Activated B cell treated with CpG ODN at 0.5 μM for 24 hours (primary cell): ENCODE results near the gene ZNF576. TPM values are rescaled to one million over a fixed set of nuclear protein-coding genes. Genes with fewer than 3 reads are reported as not detected.
A peak's percentile ranks its signal among the peaks of the same experiment; 100 is the strongest.

Source experiments
- ATAC-seq: fragments of 200-7000 bp; cut with Tn5 transposase; one replicate; pipeline ENCODE4 v1.10.0; 2021; ENCODE audit warnings: low read depth, mild to moderate bottlenecking, moderate library complexity
- CTCF ChIA-PET: fragments of 350-600 bp; sonication (Branson Sonifier 250); formaldehyde crosslinking; loops from one replicate; lab custom pipeline; 2021; ENCODE audit warnings: antibody characterized with exemption; lab: Charles Lee
- POLR2A ChIA-PET: fragments of 350-600 bp; sonication (Branson Sonifier 250); formaldehyde crosslinking; loops from one replicate; lab custom pipeline; 2021; ENCODE audit warnings: antibody characterized with exemption; lab: Charles Lee
- DNase-seq: peaks from one replicate; pipeline ENCODE4 v3.0.0; 2022
- H3K27ac Mint-ChIP-seq: one replicate; pipeline ENCODE4 v1.8.0; 2020; ENCODE audit warnings: mixed read lengths
- H3K27me3 Mint-ChIP-seq: one replicate; pipeline ENCODE4 v1.8.0; 2021; ENCODE audit warnings: mixed read lengths
- H3K36me3 Mint-ChIP-seq: one replicate; pipeline ENCODE4 v1.8.0; 2021; ENCODE audit warnings: low read depth, mixed read lengths
- H3K4me1 Mint-ChIP-seq: one replicate; pipeline ENCODE4 v1.8.0; 2021; ENCODE audit warnings: mixed read lengths
- H3K4me3 Mint-ChIP-seq: one replicate; pipeline ENCODE4 v1.8.0; 2020; ENCODE audit warnings: mild to moderate bottlenecking, mixed read lengths
- H3K9me3 Mint-ChIP-seq: one replicate; pipeline ENCODE4 v1.8.0; 2020; ENCODE audit warnings: mixed read lengths
- CTCF ChIP-seq: fragments of 200-600 bp; IDR thresholded peaks from one replicate; pipeline ENCODE4 v1.8.0; 2022; ENCODE audit warnings: antibody characterized with exemption, mild to moderate bottlenecking
- intact Hi-C: fragments of 100-400 bp; cut with micrococcal nuclease; formaldehyde crosslinking; loops from one replicate; pipeline ENCODE4 v1.15.1; 2024
- total RNA-seq: library from RNA; stranded (reverse); gene quantifications from 2 replicates; pipeline ENCODE4 v1.2.3, GENCODE V29; 2022

Gene ZNF576
- total RNA-seq, 1 donor from 2014 or later, result 17.3 TPM

- DNase-seq (no peak), ATAC-seq (no peak)
- Mint-ChIP-seq H3K27me3 (no peaks in the 10 kb centered on the region), H3K4me1 (peaks cover 39% of the 10 kb centered on the region), H3K4me3 (no peak overlapping the region), H3K36me3 (peaks cover 25% of the 10 kb centered on the region), H3K9me3 (no peaks in the 10 kb centered on the region), H3K27ac (no peak overlapping the region)
- intact Hi-C loops, result no loop called here
- no peak for TF ChIP-seq CTCF
- POLR2A ChIA-PET, result interaction anchor here (0.6 to 0.8 kb wide), 2 partner anchors 24 to 43 kb away, joined by 4 read pairs; partner anchors contain the start of genes IRGQ and ZNF576
- CTCF ChIA-PET, result interaction anchor here (1.9 kb wide), 1 partner anchor 17 kb away, joined by 9 read pairs; no protein-coding TSS in a partner anchor
Observed at GRCh38 chr19:43572171-43572588, 24.2 kb upstream of the ZNF576 start.

- H3K4me3 Mint-ChIP-seq, result peak overlapping the region; percentile 96
Observed at GRCh38 chr19:43574424-43575155, 21.8 kb upstream of the ZNF576 start.

GRCh38 chr19:43575156-43575950, 21.0 kb upstream of the ZNF576 start, which contains the start of the genes PINLYP and XRCC1:
PINLYP (plus strand) TSS chr19:43575801; CDS start chr19:43577192, 1,391 bp downstream.
XRCC1 (minus strand) TSS chr19:43575527; CDS start chr19:43575458, 69 bp downstream.
- no peaks in the 10 kb centered on the region for H3K27me3 Mint-ChIP-seq
- POLR2A ChIA-PET, result interaction anchor here (0.6 to 2.0 kb wide), 9 partner anchors 10 to 1368 kb away, joined by 3 to 13 read pairs (median 6); partner anchors contain the start of genes IRGQ, ZNF575 and ZNF576
- CTCF ChIA-PET, result interaction anchor here (1.5 to 2.6 kb wide), 5 partner anchors 19 to 234 kb away, joined by 3 to 17 read pairs (median 7); partner anchors contain the start of genes IRGQ and ZNF576
- DNase-seq, result peak; percentile 87
- H3K9me3 Mint-ChIP-seq, result no peaks in the 10 kb centered on the region
- H3K27ac Mint-ChIP-seq, result peak within 1 kb of the TSS; percentile 92
- ATAC-seq, result peak; percentile 97
- intact Hi-C loops, result loop anchor here (1.0 kb wide), 3 partner anchors 13 to 44 kb away; partner anchors contain the start of genes IRGQ, ZNF428 and ZNF576
- H3K4me3 Mint-ChIP-seq, result peak within 1 kb of the TSS; percentile 96
- TF ChIP-seq CTCF, result no peak
- H3K4me1 Mint-ChIP-seq, result peaks cover 44% of the 10 kb centered on the region
- peaks cover 25% of the 10 kb centered on the region for H3K36me3 Mint-ChIP-seq

More at GRCh38 chr19:43574424-43575155, 21.8 kb upstream of the ZNF576 start:
- Mint-ChIP-seq H3K36me3 (peaks cover 25% of the 10 kb centered on the region), H3K9me3 (no peaks in the 10 kb centered on the region), H3K4me1 (peaks cover 42% of the 10 kb centered on the region), H3K27me3 (no peaks in the 10 kb centered on the region), H3K27ac (peak overlapping the region; percentile 92)
- TF ChIP-seq CTCF, result no peak
- no peak for DNase-seq
- no peak for ATAC-seq
- CTCF ChIA-PET, result interaction anchor here (1.5 to 2.6 kb wide), 5 partner anchors 19 to 235 kb away, joined by 3 to 17 read pairs (median 7); partner anchors contain the start of genes IRGQ and ZNF576
- POLR2A ChIA-PET, result interaction anchor here (0.6 to 2.0 kb wide), 8 partner anchors 9 to 1369 kb away, joined by 3 to 13 read pairs (median 6); partner anchors contain the start of genes IRGQ, ZNF575 and ZNF576
- intact Hi-C loops, result loop anchor here (1.0 kb wide), 3 partner anchors 12 to 45 kb away; partner anchors contain the start of genes IRGQ, ZNF428 and ZNF576

- Mint-ChIP-seq H3K9me3 (no peaks in the 10 kb centered on the region), H3K36me3 (peaks cover 21% of the 10 kb centered on the region), H3K4me3 (peak overlapping the region; percentile 64), H3K27ac (no peak overlapping the region), H3K27me3 (no peaks in the 10 kb centered on the region), H3K4me1 (peaks cover 40% of the 10 kb centered on the region)
- intact Hi-C loops, result loop anchor here (1.0 kb wide), 4 partner anchors 14 to 113 kb away; partner anchors contain the start of genes IRGQ, ZNF428 and ZNF576
- ChIA-PET CTCF (interaction anchor here (1.5 to 2.6 kb wide), 3 partner anchors 18 to 234 kb away, joined by 3 to 8 read pairs (median 7); partner anchors contain the start of genes IRGQ and ZNF576), POLR2A (interaction anchor here (0.6 to 2.0 kb wide), 2 partner anchors 17 to 20 kb away, joined by 5 to 13 read pairs; partner anchors contain the start of genes IRGQ and ZNF576)
- no peak for TF ChIP-seq CTCF
- ATAC-seq (no peak), DNase-seq (no peak)
Observed at GRCh38 chr19:43575955-43576878, 20.2 kb upstream of the ZNF576 start.
